ENCODE measurements around the gene RNU2-1. TPM values are rescaled to one million over a fixed set of nuclear protein-coding genes. Genes with fewer than 3 reads are reported as not detected.
"Not testable (repeated sequence)": the region's sequence is repeated elsewhere in the genome, so short reads cannot be mapped to it uniquely, and the experiment has no call there.

RNU2-1 gene
- 1,000 to 10,000 TPM; 2,816 to 4,226 (median 3,242) TPM for total RNA-seq (2021; fragmentation: NEBNext Ultra II Directional; extraction: Animal tissue kit (Norgen Biotek cat#: 25700))
- long read RNA-seq: 0 reads

- not testable (repeated sequence) for DNase-seq; H3K27ac Mint-ChIP-seq; H3K9me3 Mint-ChIP-seq; H3K4me1 Mint-ChIP-seq (ENCODE audit: low read depth); H3K4me3 Mint-ChIP-seq; H3K36me3 Mint-ChIP-seq (ENCODE audit: low read depth); H3K27me3 Mint-ChIP-seq (ENCODE audit: insufficient read depth)
These were observed at the start of gene RNU2-1 for GRCh38 chr17:43233877-43234276. Gene RNU2-1, minus strand, starts transcription at chr17:43233977.

- H3K27ac Mint-ChIP-seq; H3K4me3 Mint-ChIP-seq; DNase-seq; H3K9me3 Mint-ChIP-seq; H3K36me3 Mint-ChIP-seq (ENCODE audit: low read depth); H3K27me3 Mint-ChIP-seq (ENCODE audit: insufficient read depth); H3K4me1 Mint-ChIP-seq (ENCODE audit: low read depth): not testable (repeated sequence)
These were observed 39.1 kb upstream of the RNU2-1 start for GRCh38 chr17:43272914-43273313.

- not testable (repeated sequence) for H3K36me3 Mint-ChIP-seq (ENCODE audit: low read depth); H3K9me3 Mint-ChIP-seq; H3K27me3 Mint-ChIP-seq (ENCODE audit: insufficient read depth); H3K4me1 Mint-ChIP-seq (ENCODE audit: low read depth)
- H3K4me3 Mint-ChIP-seq: peak overlapping the region; percentile 65
- peak overlapping the region; percentile 66; the same call in 1 of the 2 replicates for H3K27ac Mint-ChIP-seq
- DNase-seq: peak; percentile 89
These were observed 38.7 kb upstream of the RNU2-1 start for GRCh38 chr17:43272483-43272882.

- not testable (repeated sequence) for H3K36me3 Mint-ChIP-seq (ENCODE audit: low read depth); H3K27ac Mint-ChIP-seq; H3K4me3 Mint-ChIP-seq; H3K27me3 Mint-ChIP-seq (ENCODE audit: insufficient read depth); H3K4me1 Mint-ChIP-seq (ENCODE audit: low read depth); DNase-seq; H3K9me3 Mint-ChIP-seq
These were observed 37.1 kb upstream of the RNU2-1 start for GRCh38 chr17:43270552-43271504.

- not testable (repeated sequence) for H3K27me3 Mint-ChIP-seq (ENCODE audit: insufficient read depth); H3K27ac Mint-ChIP-seq; H3K9me3 Mint-ChIP-seq; DNase-seq; H3K4me3 Mint-ChIP-seq; H3K36me3 Mint-ChIP-seq (ENCODE audit: low read depth); H3K4me1 Mint-ChIP-seq (ENCODE audit: low read depth)
These were observed 12.7 kb upstream of the RNU2-1 start for GRCh38 chr17:43246456-43246855.

- peak; percentile 85 for DNase-seq
- H3K27ac Mint-ChIP-seq; H3K4me3 Mint-ChIP-seq; H3K4me1 Mint-ChIP-seq (ENCODE audit: low read depth); H3K9me3 Mint-ChIP-seq; H3K27me3 Mint-ChIP-seq (ENCODE audit: insufficient read depth); H3K36me3 Mint-ChIP-seq (ENCODE audit: low read depth): not testable (repeated sequence)
These were observed 7.0 kb upstream of the RNU2-1 start for GRCh38 chr17:43240596-43241352.

GRCh38 chr17:43239597-43239996, 5.8 kb upstream of the RNU2-1 start:
- H3K27ac Mint-ChIP-seq; H3K36me3 Mint-ChIP-seq (ENCODE audit: low read depth); H3K27me3 Mint-ChIP-seq (ENCODE audit: insufficient read depth); H3K4me3 Mint-ChIP-seq; DNase-seq; H3K4me1 Mint-ChIP-seq (ENCODE audit: low read depth); H3K9me3 Mint-ChIP-seq: not testable (repeated sequence)

- H3K9me3 Mint-ChIP-seq; H3K4me1 Mint-ChIP-seq (ENCODE audit: low read depth): not testable (repeated sequence)
These were observed 514 bp downstream of the RNU2-1 start for GRCh38 chr17:43233263-43233662.

GRCh38 chr17:43232021-43232699, 1.6 kb downstream of the RNU2-1 start:
- Mint-ChIP-seq H3K4me3 (peak overlapping the region; percentile 14; the same call in 1 of the 2 replicates), H3K27ac (peak overlapping the region; percentile 65)
- DNase-seq: peak; percentile 19
- H3K4me1 Mint-ChIP-seq (ENCODE audit: low read depth); H3K9me3 Mint-ChIP-seq; H3K27me3 Mint-ChIP-seq (ENCODE audit: insufficient read depth); H3K36me3 Mint-ChIP-seq (ENCODE audit: low read depth): not testable (repeated sequence)

More at GRCh38 chr17:43233263-43233662, 514 bp downstream of the RNU2-1 start:
- H3K4me3 Mint-ChIP-seq; H3K27me3 Mint-ChIP-seq (ENCODE audit: insufficient read depth); H3K36me3 Mint-ChIP-seq (ENCODE audit: low read depth); H3K27ac Mint-ChIP-seq: not testable (repeated sequence)
- DNase-seq: peak; percentile 27

GRCh38 chr17:43231205-43232020, 2.4 kb downstream of the RNU2-1 start:
- H3K27ac Mint-ChIP-seq: peak overlapping the region; percentile 46; the same call in 1 of the 2 replicates
- DNase-seq; H3K4me1 Mint-ChIP-seq (ENCODE audit: low read depth); H3K36me3 Mint-ChIP-seq (ENCODE audit: low read depth); H3K4me3 Mint-ChIP-seq; H3K9me3 Mint-ChIP-seq; H3K27me3 Mint-ChIP-seq (ENCODE audit: insufficient read depth): not testable (repeated sequence)

GRCh38 chr17:43228020-43228782, 5.6 kb downstream of the RNU2-1 start, which contains the start of gene CCDC200:
Gene CCDC200, minus strand, starts transcription at chr17:43228623. Its CDS starts 69 bp downstream, at chr17:43228554.
- H3K27me3 Mint-ChIP-seq (ENCODE audit: insufficient read depth); H3K4me3 Mint-ChIP-seq; H3K4me1 Mint-ChIP-seq (ENCODE audit: low read depth); H3K36me3 Mint-ChIP-seq (ENCODE audit: low read depth); DNase-seq; H3K27ac Mint-ChIP-seq; H3K9me3 Mint-ChIP-seq: not testable (repeated sequence)
